DMS114 treated with DMSO at 0.1 percent for 48 hours (cell line): ENCODE data around the gene DNAAF1.
A peak's percentile ranks its signal among the peaks of the same experiment; 100 is the strongest.
"Not testable (repeated sequence)": the region's sequence is repeated elsewhere in the genome, so short reads cannot be mapped to it uniquely, and the experiment has no call there.

Source experiments
- DNase-seq: peaks from one replicate; lab custom pipeline; 2025; ENCODE audit not compliant: unreplicated experiment; lab: John Stamatoyannopoulos, UW

DNAAF1 gene

DNA sequence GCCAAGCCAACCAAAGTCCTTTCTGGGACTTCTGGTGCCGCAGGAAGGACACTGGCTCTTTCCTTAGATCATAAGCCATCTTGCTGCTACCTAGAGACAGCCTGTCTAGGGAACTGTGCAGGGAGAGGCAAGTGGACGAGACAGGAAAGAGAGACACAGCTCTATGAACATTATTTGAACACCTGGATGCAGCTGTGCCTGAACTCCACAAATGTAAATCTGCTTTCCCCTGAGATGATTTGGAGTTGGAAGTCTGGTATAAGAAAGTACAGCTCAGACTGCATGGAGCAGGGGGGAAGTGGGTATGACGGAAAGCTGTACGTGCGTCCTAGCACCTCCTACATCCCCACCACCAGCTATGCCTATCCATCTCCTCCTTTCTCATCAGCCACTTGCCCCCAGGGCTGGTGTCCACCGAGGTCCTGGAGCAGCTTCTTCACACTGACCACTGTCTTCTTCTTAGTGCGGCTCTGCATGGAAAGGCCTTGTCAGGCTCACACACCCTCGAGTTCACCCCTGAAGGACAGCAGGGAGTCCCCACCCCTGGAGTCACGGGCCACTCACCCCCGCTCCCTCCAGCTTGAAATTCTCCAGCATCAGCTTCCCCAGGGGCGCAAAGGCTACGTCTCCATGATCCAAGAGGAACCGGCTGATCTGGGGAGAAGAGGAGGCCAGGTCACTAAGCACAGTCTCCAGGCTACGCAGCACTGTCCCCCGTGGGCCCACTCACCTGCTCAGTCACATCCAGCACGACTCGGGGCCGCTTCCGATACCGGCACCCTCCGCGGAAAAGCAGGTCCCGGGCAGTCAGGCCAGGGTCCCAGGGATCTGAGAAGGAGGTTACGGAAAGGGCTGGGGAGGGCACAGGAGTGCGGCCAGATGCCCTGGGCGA is 37.8 kb downstream of the DNAAF1 start:
- no peak for DNase-seq

DNA sequence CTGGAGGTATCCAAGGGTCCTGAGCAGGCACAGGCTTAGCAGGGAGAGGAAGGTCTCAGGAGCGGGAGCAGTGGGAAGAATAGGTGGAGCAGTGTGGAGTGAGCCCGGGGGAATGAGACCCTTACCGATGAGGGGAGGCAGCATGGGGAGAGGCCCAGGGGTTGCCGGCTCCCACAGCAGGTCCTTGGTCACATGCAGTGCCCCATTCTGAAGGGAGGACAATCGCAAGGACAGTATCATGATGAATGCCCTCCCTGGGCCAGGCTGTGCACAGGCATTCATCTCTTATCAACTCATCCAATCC is 38.4 kb downstream of the DNAAF1 start:
- DNase-seq, result no peak

DNA sequence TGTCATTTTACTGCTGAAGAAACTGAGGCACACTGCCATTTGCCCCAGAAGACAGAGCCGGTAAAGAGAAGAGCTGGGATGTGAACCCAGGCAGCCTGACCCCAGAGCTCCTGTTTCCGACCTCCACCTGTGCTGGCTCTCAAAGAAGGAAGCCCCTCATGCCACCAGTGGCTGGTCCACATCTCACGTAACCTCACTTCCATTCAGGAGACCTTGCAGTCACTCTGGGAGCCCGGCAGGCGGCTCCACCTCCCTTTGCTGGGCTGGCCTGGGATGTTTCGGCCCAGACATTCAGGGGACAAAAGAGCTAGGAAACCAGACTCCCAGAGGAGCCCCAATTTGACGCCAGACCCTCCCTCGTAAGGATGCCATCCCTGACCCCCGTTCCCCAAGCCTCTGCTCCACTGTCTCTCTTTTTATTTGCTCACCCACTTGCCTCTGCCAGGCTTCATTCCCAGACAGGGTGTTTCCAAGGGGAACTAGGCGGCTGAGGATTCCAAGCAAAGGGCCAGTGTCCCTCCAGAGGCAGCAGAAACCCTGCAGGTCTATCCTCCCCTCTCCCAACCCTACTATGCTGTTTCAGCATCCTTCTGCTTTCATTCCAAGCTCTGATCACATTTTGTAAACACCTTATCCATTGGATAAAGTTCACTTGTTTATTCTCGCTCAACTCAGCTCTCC is 38.9 kb downstream of the DNAAF1 start:
- no peak for DNase-seq

DNA sequence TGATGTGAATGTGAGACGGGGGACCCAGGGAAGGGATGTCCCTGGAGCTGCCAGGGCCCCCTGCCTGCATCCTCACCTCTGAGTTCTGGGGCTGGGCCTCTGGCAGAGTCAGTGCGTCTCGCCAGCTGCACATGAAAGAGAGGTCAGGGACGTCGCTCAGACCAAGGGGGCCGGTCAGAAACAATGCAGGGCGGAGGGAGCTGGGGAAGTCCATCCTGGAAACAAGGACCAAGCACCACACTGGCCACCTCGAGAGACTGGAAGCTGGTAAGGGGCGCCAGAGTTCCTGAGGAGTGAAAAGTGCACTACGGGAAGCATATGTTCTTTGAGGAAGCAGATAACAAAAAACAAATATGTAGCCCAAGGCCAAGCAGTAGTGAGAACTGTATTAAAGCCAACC is 39.7 kb downstream of the DNAAF1 start:
- DNase-seq, result no peak

DNA sequence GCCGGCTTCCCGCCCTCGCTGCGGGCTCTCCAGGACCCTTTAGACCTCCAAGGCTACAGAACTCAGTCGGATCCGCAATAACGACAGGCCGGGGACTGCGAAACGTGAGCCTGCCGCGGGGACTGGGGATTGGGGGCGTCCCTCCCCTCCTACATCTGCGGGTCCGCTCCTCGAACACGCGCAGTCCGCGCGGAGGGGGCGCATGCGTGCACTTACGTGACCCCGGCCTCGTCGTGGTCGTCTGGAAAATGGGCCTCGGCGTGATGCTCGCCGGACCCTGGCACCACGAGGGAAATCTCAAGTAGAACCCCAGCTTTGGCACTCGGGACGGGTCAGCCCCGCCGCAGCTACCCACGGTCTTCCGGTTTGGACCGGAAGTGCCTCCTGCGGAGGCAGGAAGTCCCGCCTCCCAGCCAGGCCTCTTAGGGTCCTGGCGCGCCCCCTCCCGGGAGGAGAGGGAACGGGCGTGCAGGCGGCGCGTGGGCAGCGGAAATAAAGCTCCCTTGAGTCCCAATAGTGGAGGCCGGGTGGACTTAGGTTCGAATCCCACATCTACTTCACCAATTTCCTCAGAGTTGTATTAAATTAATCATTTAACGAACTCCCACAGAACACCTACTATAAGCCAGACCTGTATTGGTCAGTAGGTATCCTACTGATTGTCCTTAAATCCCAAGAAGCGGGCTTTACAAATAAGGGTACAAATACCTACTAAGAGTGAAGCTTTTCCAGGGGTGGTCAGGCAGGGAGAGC is 41.8 kb downstream of the DNAAF1 start, which contains the start of gene TAF1C:
TAF1C (minus strand) TSS at position 373 of the 753 bp plus-strand sequence. CDS start 2,069 bp downstream, outside the sequence.
- peak; percentile 86 for DNase-seq

DNA sequence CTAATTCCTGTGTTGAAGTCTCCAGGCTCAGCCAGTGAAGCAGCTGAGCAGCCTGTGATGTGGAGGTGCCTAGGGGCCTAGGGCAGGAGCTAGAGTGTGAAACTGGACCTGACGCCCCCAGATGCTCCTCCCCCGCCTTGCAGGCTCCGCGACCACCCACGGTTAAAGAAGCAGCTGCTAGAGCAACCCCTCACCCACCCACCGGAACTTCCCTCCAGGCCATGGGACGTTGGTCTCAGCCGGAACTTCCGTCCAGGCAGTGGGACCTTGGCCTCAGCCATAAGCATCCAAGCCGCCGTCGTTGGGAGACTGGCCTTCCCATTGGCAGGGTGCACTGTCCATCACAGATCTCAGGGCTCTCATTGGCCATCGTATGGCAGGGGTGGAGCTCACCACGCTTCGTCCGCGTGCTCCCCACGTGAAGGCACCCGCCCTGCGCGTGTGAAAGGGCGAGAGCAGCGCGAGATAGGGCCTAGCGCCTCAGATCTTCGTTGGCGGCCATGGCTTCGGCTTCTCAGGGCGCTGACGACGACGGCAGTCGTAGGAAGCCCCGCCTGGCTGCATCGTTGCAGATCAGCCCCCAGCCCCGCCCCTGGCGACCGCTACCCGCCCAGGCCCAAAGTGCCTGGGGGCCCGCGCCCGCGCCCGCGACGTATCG is 45.8 kb downstream of the DNAAF1 start, which contains the start of gene ADAD2:
ADAD2 (plus strand) TSS at position 427 of the 658 bp plus-strand sequence; CDS start at position 501, 74 bp downstream.
- DNase-seq, result no peak

DNA sequence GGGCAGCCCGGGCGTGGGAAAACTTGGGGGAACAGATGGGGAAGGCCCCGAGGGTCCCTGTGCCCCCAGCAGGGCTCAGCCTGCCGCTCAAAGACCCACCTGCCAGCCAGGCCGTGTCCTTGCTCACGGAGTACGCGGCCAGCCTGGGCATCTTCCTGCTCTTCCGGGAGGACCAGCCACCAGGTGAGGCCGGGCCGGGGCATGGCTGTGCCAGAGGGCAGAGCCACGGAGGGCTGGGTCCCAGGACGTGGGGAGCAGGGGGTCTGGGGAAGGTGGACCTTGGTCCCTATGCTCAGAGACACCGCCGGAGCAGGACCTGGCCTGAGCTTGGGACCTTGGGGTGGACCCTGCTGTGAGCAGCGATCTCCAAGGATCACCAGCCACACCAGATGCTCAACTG is 46.4 kb downstream of the DNAAF1 start:
- no peak for DNase-seq

DNA sequence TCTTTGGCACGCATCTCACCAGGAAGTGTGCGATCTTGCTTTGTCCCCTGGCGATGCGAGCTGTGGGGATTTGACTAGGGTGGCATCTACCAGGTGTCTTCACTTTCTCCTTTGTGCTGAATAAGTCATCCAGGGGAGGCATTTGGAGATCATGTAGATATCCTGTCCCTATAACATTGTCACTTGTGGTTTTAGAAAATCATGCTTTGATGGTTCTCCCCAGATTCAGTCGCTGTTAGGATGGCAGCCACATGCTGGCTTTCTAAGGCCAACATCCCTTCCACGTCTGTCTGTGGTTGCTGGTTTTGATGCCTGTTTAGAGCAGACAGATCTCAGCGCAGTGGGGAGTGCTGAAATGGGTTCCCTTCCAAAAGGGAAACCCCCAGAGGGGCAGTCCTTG is 48.4 kb downstream of the DNAAF1 start:
- DNase-seq, result no peak

DNA sequence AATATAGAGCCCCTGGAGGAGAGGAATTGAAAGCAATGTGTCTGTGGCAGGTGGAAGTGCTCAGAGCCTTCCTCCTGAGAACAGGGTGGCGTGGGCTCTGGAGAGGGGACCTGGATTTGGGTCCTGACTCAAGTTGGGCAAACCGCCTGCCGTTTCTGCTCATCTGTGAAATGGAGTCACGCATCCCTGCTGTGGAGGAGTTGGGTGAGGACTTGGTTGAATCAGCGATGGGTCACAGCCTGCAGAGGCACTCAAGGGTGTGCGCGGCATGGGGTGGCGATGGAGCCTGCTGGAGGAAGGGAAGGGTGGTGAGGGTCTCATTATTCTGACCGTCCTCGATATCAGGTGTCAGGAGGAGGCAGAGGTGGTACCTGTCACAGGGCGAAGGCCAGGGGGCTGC is 48.9 kb downstream of the DNAAF1 start:
- no peak for DNase-seq

DNA sequence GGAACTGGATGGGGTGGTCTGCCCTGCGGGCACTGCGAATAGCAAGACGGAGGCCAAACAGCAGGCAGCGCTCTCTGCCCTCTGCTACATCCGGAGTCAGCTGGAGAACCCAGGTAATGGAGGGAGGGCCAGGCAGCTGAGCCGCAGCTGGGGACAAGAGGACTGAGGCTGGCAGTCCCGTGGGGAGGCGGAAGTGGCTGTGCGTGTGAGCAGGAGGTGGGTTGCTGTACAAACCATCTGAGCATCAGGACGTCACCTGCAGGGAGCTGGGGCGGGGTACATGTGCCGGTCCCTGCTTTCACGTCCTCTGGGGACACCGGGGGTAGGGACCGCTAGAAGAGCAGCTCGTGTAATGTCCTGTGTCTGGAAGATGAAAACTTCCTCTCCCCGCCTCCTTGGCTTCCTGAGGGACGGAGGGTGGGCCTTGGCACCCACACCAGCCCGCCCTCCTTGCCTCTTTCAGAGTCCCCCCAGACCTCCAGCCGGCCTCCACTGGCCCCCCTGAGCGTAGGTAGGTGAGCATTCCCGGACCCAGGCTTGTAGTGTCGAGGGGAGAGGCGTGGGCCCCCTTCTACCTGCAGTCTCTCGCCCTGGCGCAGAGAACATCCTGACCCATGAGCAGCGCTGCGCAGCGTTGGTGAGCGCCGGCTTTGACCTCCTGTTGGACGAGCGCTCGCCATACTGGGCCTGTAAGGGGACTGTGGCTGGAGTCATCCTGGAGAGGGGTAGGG is 49.5 kb downstream of the DNAAF1 start:
- DNase-seq, result no peak

DNA sequence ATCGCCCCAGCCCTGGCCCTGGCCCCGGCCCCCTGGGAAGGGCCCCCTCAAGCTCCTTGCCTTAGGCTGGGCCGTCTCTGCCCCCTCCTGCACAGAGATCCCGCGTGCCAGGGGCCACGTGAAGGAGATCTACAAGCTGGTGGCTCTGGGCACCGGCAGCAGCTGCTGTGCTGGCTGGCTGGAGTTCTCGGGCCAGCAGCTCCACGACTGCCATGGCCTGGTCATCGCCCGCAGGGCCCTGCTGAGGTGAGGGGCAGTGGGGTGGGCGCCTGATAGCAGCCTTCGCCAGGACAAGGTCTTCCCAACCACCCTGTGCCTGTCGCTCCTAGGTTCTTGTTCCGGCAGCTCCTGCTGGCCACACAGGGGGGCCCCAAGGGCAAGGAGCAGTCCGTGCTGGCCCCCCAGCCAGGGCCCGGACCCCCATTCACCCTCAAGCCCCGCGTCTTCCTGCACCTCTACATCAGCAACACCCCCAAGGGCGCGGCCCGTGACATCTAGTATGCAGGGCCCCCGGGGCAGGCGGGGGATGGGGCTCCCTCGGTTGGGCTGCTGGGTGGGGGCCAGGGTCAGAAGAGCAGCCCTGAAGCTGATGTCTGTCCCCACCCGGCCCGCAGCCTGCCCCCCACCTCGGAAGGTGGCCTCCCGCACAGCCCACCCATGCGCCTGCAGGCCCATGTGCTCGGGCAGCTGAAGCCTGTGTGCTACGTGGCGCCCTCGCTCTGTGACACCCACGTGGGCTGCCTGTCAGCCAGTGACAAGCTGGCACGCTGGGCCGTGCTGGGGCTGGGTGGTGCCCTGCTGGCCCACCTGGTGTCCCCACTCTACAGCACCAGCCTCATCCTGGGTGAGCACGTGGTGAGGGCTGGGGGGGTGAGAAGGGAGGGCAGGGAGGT is 50.3 kb downstream of the DNAAF1 start:
- no peak for DNase-seq

DNA sequence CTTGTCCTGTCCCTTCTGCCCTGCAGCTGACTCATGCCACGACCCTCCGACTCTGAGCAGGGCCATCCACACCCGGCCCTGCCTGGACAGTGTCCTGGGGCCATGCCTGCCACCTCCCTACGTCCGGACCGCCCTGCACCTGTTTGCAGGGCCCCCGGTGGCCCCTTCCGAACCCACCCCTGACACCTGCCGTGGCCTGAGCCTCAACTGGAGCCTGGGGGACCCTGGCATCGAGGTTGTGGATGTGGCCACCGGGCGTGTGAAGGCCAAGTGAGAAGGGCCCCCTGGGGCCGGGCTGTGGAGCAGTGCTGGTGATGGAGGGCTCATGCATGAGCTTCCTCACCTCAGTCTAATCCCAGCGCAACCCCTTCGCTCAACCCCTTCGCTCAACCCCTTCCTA is 51.0 kb downstream of the DNAAF1 start:
- DNase-seq, result no peak

DNA sequence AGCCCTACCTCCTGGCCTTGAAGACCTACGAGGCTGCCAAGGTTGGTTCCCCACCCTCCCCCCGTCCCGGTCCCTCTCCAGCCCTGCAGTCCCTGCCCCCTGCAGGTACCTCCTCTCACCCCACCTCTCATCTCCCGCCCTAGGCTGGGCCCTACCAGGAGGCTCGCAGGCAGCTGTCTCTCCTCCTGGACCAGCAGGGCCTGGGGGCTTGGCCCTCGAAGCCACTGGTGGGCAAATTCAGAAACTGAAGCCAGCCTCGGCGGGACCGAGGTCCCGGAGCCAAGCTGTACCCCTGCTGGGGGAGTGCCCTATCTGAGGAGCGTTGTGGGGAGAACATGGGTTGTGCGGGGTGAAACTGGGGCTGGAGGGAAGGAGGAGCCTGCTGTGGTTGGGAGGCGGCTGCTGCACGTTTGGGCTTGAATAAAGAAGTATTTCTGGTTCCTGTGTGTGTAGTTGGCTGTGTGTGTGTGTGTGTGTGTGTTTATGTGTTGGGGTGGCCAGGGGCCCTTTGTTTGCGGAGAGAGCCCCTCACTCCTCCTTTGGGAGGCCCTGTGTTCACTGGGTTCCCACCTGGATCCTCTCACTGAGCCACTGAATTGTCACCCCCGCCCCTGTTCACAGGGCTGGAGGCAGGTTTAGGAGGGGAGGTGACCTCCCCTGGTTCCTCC is 51.8 kb downstream of the DNAAF1 start:
- DNase-seq, result no peak

DNA sequence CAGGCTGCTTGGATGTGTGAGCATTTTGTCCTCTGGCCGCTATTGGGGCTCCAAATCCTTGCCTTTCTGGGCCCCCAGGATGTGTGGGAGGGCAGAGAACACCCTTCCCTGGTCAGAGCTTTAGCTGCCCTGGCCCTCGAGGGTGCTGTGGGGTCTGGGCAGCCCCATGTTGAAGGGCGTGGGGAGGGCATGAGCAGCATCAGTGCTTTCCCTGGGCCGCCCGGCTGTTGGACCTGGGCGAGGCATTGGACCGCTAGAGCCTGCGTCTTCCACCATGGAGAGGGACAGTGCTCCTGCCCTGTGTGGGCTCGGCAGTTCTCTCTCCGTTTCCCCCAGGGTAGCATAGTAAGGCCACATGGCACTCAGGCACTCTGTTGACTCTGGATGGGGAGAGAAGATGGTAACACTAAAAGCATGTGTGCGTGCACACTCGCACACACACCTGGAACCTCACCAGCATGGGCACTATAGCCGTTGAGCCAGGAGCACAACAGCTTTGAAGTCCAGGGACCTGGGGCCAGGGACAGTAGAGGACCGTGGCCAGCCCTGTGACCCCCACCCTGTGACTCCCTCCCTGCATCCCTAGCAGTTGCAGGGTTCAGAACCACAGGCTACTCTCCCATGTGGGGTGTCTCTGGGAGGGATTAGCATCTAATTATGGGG is 52.5 kb downstream of the DNAAF1 start:
- no peak for DNase-seq

DNA sequence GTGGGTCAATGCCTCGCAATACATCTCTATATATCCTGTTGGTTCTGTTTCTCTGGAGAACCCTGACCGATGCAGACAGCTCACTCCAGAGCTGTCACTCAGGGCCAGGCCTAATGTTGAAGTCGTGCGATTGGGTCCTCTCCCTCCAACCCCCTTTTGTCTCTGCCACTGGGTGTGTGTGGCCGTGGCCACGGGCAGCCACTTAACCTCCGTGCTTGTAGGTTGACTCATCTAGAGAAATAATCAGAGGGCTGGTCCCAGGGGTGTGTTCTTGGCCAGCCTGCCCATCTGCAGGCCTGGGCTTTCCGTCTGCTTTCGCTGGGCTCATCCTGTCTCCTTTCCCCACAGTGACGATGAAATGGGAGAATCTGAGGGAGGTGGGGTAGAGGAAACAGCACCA is 53.3 kb downstream of the DNAAF1 start:
- DNase-seq, result no peak

DNA sequence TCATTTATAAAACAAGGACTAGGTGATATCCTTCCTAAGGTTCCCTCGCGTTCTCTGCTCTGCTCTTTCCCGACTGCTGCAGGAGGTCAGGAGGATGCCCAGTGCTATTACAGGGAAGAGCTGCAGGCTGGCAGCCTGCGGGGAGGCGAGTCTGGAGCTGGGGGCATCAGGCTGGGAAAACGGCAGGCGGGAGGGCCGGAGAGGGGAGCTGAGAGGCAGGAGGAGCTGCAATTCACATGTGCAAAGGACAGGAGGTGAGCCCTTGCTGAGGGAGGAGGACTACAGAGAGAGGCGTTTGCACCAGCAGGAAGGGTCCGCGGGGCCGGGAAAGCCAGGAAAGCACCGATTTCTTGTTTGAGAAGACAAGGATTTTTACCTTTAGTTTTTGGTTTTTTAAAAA is 54.0 kb downstream of the DNAAF1 start:
- no peak for DNase-seq

DNA sequence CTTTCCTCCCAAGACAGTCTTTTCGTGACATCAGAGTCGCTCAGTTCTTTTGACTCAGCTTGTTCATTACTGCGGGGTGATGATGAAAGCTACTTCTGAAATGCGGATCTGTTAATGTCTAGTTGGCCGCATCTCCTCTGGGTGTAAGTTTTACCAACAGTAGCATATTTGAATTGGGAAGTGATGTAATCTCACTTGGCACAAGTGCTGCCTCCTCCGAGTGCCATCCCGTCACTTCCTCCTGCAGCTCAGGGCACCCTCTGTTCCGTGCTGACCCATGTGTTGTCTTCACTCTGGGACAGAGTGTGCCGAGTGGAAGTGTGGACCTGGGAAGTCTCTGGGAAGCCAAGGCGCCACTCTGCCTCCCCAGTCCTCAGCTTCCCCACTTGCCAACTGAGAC is 54.8 kb downstream of the DNAAF1 start:
- DNase-seq, result no peak

DNA sequence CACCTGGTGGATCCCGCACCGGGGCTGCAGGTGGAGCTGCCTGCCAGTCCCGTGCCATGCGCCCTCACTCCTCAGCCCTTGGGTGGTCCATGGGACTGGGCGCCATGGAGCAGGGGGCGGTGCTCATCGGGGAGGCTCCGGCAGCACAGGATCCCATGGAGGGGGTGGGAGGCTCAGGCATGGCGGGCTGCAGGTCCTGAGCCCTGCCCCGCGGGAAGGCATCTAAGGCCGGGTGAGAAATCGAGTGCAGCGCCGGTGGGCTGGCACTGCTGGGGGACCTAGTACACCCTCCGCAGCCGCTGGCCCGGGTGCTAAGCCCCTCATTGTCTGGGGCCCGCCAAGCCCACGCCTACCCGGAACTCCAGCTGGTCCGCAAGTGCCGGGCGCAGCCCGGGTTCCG is 59.4 kb downstream of the DNAAF1 start:
- DNase-seq, result not testable (repeated sequence)
